GM18505 (cell line): ENCODE data around the gene IQSEC1.

ENCODE experiments used
- ATAC-seq: cut with Tn5 transposase; IDR thresholded peaks from one replicate; pipeline ENCODE4 v1.9.1; 2021; ENCODE audit not compliant: unreplicated experiment
- POLR2A ChIP-seq: IDR thresholded peaks from 4 replicates; pipeline ENCODE4 v1.6.1; 2011; ENCODE audit warnings: borderline replicate concordance; ENCODE audit not compliant: insufficient read depth, insufficient read length; ENCODE audit errors: extremely low read depth

IQSEC1 gene

GRCh38 chr3:12932754-12933153, 140.5 kb downstream of the IQSEC1 start:
- ATAC-seq = no peak
- TF ChIP-seq POLR2A = no peak

GRCh38 chr3:12932347-12932746, 140.9 kb downstream of the IQSEC1 start:
- no peak for TF ChIP-seq POLR2A
- ATAC-seq = no peak

GRCh38 chr3:12931273-12931905, 141.8 kb downstream of the IQSEC1 start:
- TF ChIP-seq POLR2A = no peak
- no peak for ATAC-seq

- no peak for ATAC-seq
- no peak for TF ChIP-seq POLR2A
Observed at GRCh38 chr3:12929801-12930200, 143.4 kb downstream of the IQSEC1 start.

- TF ChIP-seq POLR2A = no peak
- no peak for ATAC-seq
Observed at GRCh38 chr3:12926660-12927059, 146.6 kb downstream of the IQSEC1 start.

GRCh38 chr3:12925648-12926047, 147.6 kb downstream of the IQSEC1 start:
- no peak for TF ChIP-seq POLR2A
- ATAC-seq = no peak

GRCh38 chr3:12924437-12924836, 148.8 kb downstream of the IQSEC1 start:
- ATAC-seq = no peak
- no peak for TF ChIP-seq POLR2A

- TF ChIP-seq POLR2A = no peak
- ATAC-seq = no peak
Observed at GRCh38 chr3:12922881-12923431, 150.3 kb downstream of the IQSEC1 start.

GRCh38 chr3:12922306-12922705, 150.9 kb downstream of the IQSEC1 start:
- ATAC-seq = no peak
- no peak for TF ChIP-seq POLR2A

- ATAC-seq = no peak
- no peak for TF ChIP-seq POLR2A
Observed at GRCh38 chr3:12921736-12922135, 151.5 kb downstream of the IQSEC1 start.

GRCh38 chr3:12920967-12921366, 152.3 kb downstream of the IQSEC1 start:
- ATAC-seq = no peak
- TF ChIP-seq POLR2A = no peak

GRCh38 chr3:12919205-12919604, 154.0 kb downstream of the IQSEC1 start:
- ATAC-seq = no peak
- no peak for TF ChIP-seq POLR2A

GRCh38 chr3:12918231-12918630, 155.0 kb downstream of the IQSEC1 start:
- no peak for ATAC-seq
- no peak for TF ChIP-seq POLR2A

- ATAC-seq = no peak
- TF ChIP-seq POLR2A = no peak
Observed at GRCh38 chr3:12916159-12916558, 157.1 kb downstream of the IQSEC1 start.
